SK-N-SH (cell line): ENCODE data around the gene SEPTIN2. TPM values are rescaled to one million over a fixed set of nuclear protein-coding genes. Genes with fewer than 3 reads are reported as not detected.

Experiments used
- CTCF ChIA-PET: fragments of 300-600, 350-600 bp; formaldehyde crosslinking; extraction: SDS; loops from one replicate; lab custom pipeline; 2021; lab: Yijun Ruan, JAX
- POLR2A ChIA-PET: fragments of 350-600 bp; sonication (Branson Sonifier 250); formaldehyde crosslinking; extraction: SDS; loops from one replicate; lab custom pipeline; 2020; ENCODE audit warnings: antibody characterized with exemption, inconsistent platforms; lab: Yijun Ruan, JAX
- DNase-seq: peaks from one replicate; pipeline ENCODE4 v3.0.0; 2012
- H2AFZ ChIP-seq: fragments of 200-600 bp; sonication (generic); 2 replicates; pipeline ENCODE4 v1.8.1; 2016; ENCODE audit warnings: antibody characterized with exemption, mild to moderate bottlenecking, low read depth
- H3F3A ChIP-seq: fragments of 200-600 bp; sonication (generic); replicated peaks from 2 replicates; pipeline ENCODE3; 2016; ENCODE audit warnings: antibody characterized with exemption, mild to moderate bottlenecking; ENCODE audit not compliant: insufficient read depth
- H3K27ac ChIP-seq, 2 experiments: fragments of 200-500 bp in 1 of 2; fragments of 200-600 bp in 1 of 2; sonication (Bioruptor generic) in 1 of 2; sonication (generic), shearing (Covaris generic) in 1 of 2; 2 replicates each; pipeline versions ENCODE4 v1.5.1 to v1.6.1; 2014 to 2016; ENCODE audit warnings: low read depth in 2 of 2, inconsistent platforms in 1 of 2, low read length in 1 of 2, mild to moderate bottlenecking in 1 of 2, mixed read lengths in 1 of 2
- H3K27me3 ChIP-seq: fragments of 200-600 bp; sonication (generic), shearing (Covaris generic); 2 replicates; pipeline ENCODE4 v1.6.1; 2016; ENCODE audit warnings: mixed run types; ENCODE audit not compliant: insufficient read depth
- H3K36me3 ChIP-seq, 2 experiments: fragments of 200-500 bp in 1 of 2; fragments of 200-600 bp in 1 of 2; sonication (Bioruptor generic) in 1 of 2; sonication (generic) in 1 of 2; replicated peaks in 1 of 2; 2 replicates each; pipeline versions ENCODE3 to v1.5.1; 2014 to 2016; ENCODE audit warnings: low read length in 1 of 2, mild to moderate bottlenecking in 1 of 2; ENCODE audit not compliant: insufficient read depth in 2 of 2, control insufficient read depth in 1 of 2
- H3K4me1 ChIP-seq, 2 experiments: fragments of 200-500 bp in 1 of 2; fragments of 200-600 bp in 1 of 2; sonication (Bioruptor generic) in 1 of 2; sonication (generic), shearing (Covaris generic) in 1 of 2; 2 replicates each; pipeline versions ENCODE4 v1.5.1 to v1.6.1; 2014 to 2016; ENCODE audit warnings: low read depth in 1 of 2, low read length in 1 of 2, mixed run types in 1 of 2; ENCODE audit not compliant: insufficient read depth in 2 of 2, control insufficient read depth in 1 of 2
- H3K4me2 ChIP-seq: fragments of 200-600 bp; sonication (generic), shearing (Covaris generic); 2 replicates; pipeline ENCODE4 v1.6.1; 2017; ENCODE audit warnings: mixed run types
- H3K4me3 ChIP-seq, 2 experiments: fragments of 200-500 bp in 1 of 2; fragments of 200-600 bp in 1 of 2; sonication (Bioruptor generic) in 1 of 2; sonication (generic), shearing (Covaris generic) in 1 of 2; 2 replicates each; pipeline versions ENCODE4 v1.5.1 to v1.8.1; 2014 to 2016; ENCODE audit warnings: low read depth in 2 of 2, inconsistent platforms in 1 of 2, low read length in 1 of 2, mild to moderate bottlenecking in 1 of 2, mixed read lengths in 1 of 2, moderate library complexity in 1 of 2
- H3K79me2 ChIP-seq: fragments of 200-600 bp; sonication (generic); 2 replicates; pipeline ENCODE4 v1.8.1; 2017; ENCODE audit warnings: mild to moderate bottlenecking; ENCODE audit not compliant: insufficient read depth
- H3K9ac ChIP-seq: fragments of 200-600 bp; sonication (generic); 2 replicates; pipeline ENCODE4 v1.6.1; 2017; ENCODE audit warnings: mixed run types
- H3K9me2 ChIP-seq: fragments of 200-600 bp; sonication (generic); 2 replicates; pipeline ENCODE4 v1.6.1; 2017; ENCODE audit warnings: mixed run types
- H3K9me3 ChIP-seq: fragments of 200-600 bp; sonication (generic); 2 replicates; pipeline ENCODE4 v1.6.1; 2017; ENCODE audit warnings: mixed run types, mild to moderate bottlenecking, moderate library complexity
- H4K20me1 ChIP-seq: fragments of 200-600 bp; sonication (generic); 2 replicates; pipeline ENCODE4 v1.6.1; 2017; ENCODE audit warnings: mild to moderate bottlenecking, mixed run types; ENCODE audit not compliant: insufficient read depth
- ELF1 ChIP-seq: IDR thresholded peaks from 2 replicates; pipeline ENCODE4 v1.4.0; 2012
- EZH2phosphoT487 ChIP-seq: fragments of 200-600 bp; sonication (generic); IDR thresholded peaks from 2 replicates; pipeline ENCODE4 v1.6.1; 2017; ENCODE audit warnings: low read depth, mixed run types, mild to moderate bottlenecking, antibody characterized with exemption, moderate library complexity, borderline replicate concordance
- GABPA ChIP-seq: IDR thresholded peaks from 2 replicates; pipeline ENCODE4 v1.4.0; 2012; ENCODE audit warnings: low read depth, mild to moderate bottlenecking
- MEF2A ChIP-seq: IDR thresholded peaks from 2 replicates; pipeline ENCODE4 v1.4.0; 2012; ENCODE audit warnings: low read depth, borderline replicate concordance
- MXI1 ChIP-seq: IDR thresholded peaks from 2 replicates; pipeline ENCODE4 v1.6.1; 2012; ENCODE audit warnings: mild to moderate bottlenecking, low read depth, low read length, improper control_type of control experiment
- NFIC ChIP-seq: IDR thresholded peaks from 2 replicates; pipeline ENCODE4 v1.4.0; 2012; ENCODE audit warnings: borderline replicate concordance
- SIN3A ChIP-seq: IDR thresholded peaks from 2 replicates; pipeline ENCODE4 v1.6.1; 2012; ENCODE audit warnings: low read depth, mild to moderate bottlenecking, low read length, moderate library complexity, borderline replicate concordance
- TCF12 ChIP-seq: IDR thresholded peaks from 2 replicates; pipeline ENCODE4 v1.4.0; 2012
- WGBS: methylation state at CpG from one replicate; pipeline ENCODE4 v1.1.6; 2017; ENCODE audit warnings: low lambda C conversion rate; 5-methylcytosine and 5-hydroxymethylcytosine counted together
- polyA plus RNA-seq, 3 experiments: library from polyadenylated mRNA; depleted of rRNA; stranded (reverse); fragments of >200 nt; gene quantifications; 2 replicates each; pipeline ENCODE4 v1.2.3, GENCODE V29; 2012
- TF ChIP-seq, protein P1 (sequence below): IDR thresholded peaks from 2 replicates; pipeline ENCODE4 v1.4.0; 2012; ENCODE audit warnings: low read depth
- TF ChIP-seq, protein P2 (sequence below): fragments of 150-350 bp; IDR thresholded peaks from 2 replicates; pipeline ENCODE4 v1.6.1; 2016; ENCODE audit warnings: mild to moderate bottlenecking, low read depth, low read length
- TF ChIP-seq, protein P3 (sequence below): IDR thresholded peaks from 2 replicates; pipeline ENCODE4 v1.4.0; 2012; ENCODE audit warnings: low read depth, borderline replicate concordance

The SEPTIN2 gene
- polyA plus RNA-seq, 1 of the 3 experiments (the other 2 are of a cell fraction) = 226 TPM

DNA sequence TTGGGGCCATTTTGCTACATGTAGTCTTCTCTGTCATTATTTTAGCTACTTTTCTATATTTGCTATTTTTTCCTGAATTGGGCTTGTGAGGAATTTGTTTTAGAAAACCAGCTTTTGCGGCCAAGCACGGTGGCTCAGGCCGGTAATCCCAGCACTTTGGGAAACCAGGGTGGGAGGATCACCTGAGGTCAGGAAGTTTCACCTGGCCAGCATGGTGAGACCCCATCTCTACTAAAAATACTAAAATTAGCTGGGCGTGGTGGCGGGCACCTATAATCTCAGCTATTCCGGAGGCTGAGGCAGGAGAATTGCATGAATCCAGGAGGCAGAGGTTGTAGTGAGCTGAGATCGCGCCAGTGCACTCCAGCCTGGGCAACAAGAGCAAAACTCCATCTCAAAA lies 4.7 kb downstream of the SEPTIN2 start:
- H3K36me3 ChIP-seq = peaks cover 28 to 72% of the 10 kb centered on the region in 2 experiments
- WGBS = 96% methylated on average over 8 of the region's 8 CpGs
- ChIA-PET POLR2A (no interaction called here), CTCF (no interaction called here)
- no peak overlapping the region for H3K27ac ChIP-seq
- H3K4me3 ChIP-seq = 0 out of 4 replicates have a peak overlapping the region, but pooled peaks of 1 of the 2 experiments have one; percentile 88
- H3K79me2 ChIP-seq = peaks cover 97% of the 10 kb centered on the region
- no peak for TF ChIP-seq SIN3A
- no peak for TF ChIP-seq TCF12
- TF ChIP-seq, protein P1, sequence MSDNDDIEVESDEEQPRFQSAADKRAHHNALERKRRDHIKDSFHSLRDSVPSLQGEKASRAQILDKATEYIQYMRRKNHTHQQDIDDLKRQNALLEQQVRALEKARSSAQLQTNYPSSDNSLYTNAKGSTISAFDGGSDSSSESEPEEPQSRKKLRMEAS = no peak
- no peak for TF ChIP-seq NFIC
- no peak for TF ChIP-seq MEF2A
- TF ChIP-seq, protein P2, sequence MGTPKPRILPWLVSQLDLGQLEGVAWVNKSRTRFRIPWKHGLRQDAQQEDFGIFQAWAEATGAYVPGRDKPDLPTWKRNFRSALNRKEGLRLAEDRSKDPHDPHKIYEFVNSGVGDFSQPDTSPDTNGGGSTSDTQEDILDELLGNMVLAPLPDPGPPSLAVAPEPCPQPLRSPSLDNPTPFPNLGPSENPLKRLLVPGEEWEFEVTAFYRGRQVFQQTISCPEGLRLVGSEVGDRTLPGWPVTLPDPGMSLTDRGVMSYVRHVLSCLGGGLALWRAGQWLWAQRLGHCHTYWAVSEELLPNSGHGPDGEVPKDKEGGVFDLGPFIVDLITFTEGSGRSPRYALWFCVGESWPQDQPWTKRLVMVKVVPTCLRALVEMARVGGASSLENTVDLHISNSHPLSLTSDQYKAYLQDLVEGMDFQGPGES = no peak
- TF ChIP-seq ELF1 = no peak
- no peak overlapping the region for H3K9ac ChIP-seq
- H3K27me3 ChIP-seq = no peaks in the 10 kb centered on the region
- peak overlapping the region; percentile 89; the same call in 1 of the 2 replicates for H3K4me2 ChIP-seq
- peaks cover 9% of the 10 kb centered on the region for H3F3A ChIP-seq
- no peak overlapping the region for H2AFZ ChIP-seq
- no peaks in the 10 kb centered on the region for H3K9me2 ChIP-seq
- H4K20me1 ChIP-seq = peaks cover 89% of the 10 kb centered on the region
- no peaks in the 10 kb centered on the region for H3K9me3 ChIP-seq
- peaks cover 20 to 30% of the 10 kb centered on the region in 2 experiments; a peak in 3 of 4 replicates for H3K4me1 ChIP-seq
- DNase-seq = no peak

DNA sequence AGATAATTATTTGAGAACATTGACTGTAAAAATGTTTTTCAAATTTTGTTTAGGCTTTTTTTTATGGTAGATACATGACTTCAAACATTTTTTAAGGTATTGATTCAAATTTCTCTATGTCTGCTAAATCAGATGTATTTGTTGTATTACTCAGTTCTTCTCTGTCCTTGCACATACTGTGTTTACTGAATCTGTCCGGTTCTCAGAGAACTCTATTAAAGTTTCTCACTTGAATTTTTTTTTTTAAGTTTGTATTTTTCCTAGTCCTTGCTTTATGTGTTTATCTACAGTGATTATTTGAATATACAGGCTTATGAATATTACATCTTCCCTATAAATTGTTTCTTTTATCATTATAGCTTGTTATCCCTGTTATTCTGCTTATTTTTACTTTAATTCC lies 5.3 kb downstream of the SEPTIN2 start:
- no peak for DNase-seq
- peaks cover 34 to 78% of the 10 kb centered on the region in 2 experiments for H3K36me3 ChIP-seq
- 62% methylated on average over 1 of the region's 1 CpG for WGBS
- peaks cover 94% of the 10 kb centered on the region for H4K20me1 ChIP-seq
- H3K27me3 ChIP-seq = no peaks in the 10 kb centered on the region
- H3K9ac ChIP-seq = no peak overlapping the region
- ChIA-PET CTCF (no interaction called here), POLR2A (no interaction called here)
- TF ChIP-seq, protein P3, sequence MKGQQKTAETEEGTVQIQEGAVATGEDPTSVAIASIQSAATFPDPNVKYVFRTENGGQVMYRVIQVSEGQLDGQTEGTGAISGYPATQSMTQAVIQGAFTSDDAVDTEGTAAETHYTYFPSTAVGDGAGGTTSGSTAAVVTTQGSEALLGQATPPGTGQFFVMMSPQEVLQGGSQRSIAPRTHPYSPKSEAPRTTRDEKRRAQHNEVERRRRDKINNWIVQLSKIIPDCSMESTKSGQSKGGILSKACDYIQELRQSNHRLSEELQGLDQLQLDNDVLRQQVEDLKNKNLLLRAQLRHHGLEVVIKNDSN = no peak
- TF ChIP-seq MXI1 (no peak), EZH2phosphoT487 (no peak), GABPA (no peak)
- TF ChIP-seq, protein P1 = no peak
- H3K4me2 ChIP-seq = peak overlapping the region; percentile 89; the same call in 1 of the 2 replicates
- H2AFZ ChIP-seq = no peak overlapping the region
- peaks cover 9% of the 10 kb centered on the region for H3F3A ChIP-seq
- no peaks in the 10 kb centered on the region for H3K9me3 ChIP-seq
- peaks cover 20 to 30% of the 10 kb centered on the region in 2 experiments; a peak in 3 of 4 replicates for H3K4me1 ChIP-seq
- no peaks in the 10 kb centered on the region for H3K9me2 ChIP-seq
- H3K79me2 ChIP-seq = peaks cover 100% of the 10 kb centered on the region
- no peak overlapping the region for H3K4me3 ChIP-seq
- H3K27ac ChIP-seq = no peak overlapping the region
